ENCODE data around the gene FOXP3. TPM values are rescaled to one million over a fixed set of nuclear protein-coding genes. Genes with fewer than 3 reads are reported as not detected.

The FOXP3 gene
- total RNA-seq, 1 experiment from 2014 or later = not detected

DNA sequence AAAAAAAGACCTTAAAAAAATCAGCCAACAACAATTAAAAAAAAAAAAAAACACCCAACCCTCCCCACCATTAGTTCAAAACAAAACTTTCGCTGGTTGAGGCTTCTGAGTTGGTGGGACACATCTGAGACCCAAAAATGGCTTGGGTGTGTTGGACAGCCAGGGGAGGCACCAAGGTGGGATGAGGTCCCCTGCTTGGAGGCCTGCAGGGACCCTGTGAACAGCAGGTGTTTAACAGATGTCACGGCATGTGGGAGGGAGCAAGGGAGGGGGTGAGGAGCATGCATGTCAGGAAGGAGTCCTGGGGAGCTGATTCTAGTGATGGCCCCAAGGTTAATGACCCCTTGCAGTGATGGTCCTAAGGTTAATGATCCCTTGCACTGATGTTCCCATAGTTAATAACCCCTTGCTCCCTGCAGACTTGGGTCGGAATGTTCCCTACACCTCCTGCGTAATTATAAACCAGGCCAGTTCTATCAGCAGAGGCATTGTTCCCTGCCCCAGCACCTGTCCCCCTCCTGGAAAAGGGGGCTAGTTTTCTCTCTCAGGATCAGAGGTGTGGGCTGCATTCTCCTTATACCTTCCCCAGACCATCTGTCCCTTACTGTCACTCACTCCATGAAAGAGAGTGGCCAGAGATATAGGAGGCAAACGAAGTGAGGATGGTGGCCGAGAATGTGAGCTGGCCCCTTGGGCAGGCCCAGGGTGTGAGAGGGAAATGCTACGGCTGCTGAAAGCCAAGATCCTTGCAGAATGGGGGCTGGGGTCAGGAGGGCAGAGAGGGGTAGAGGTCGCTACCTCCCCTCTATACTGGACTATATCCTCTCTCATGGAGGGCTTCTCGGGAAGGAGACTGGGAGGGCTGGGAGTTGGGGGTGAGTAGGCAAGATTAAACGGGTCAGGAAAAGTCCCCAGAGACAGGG lies 2.3 kb upstream of the FOXP3 start:
- no peak for DNase-seq
- Histone ChIP-seq H3K36me3 (no peaks in the 10 kb centered on the region), H3K27me3 (no peaks in the 10 kb centered on the region), H3K27ac (no peak overlapping the region), H3K4me1 (no peaks in the 10 kb centered on the region), H3K4me3 (no peak overlapping the region), H3K9me3 (replicated peaks) (no peaks in the 10 kb centered on the region)

DNA sequence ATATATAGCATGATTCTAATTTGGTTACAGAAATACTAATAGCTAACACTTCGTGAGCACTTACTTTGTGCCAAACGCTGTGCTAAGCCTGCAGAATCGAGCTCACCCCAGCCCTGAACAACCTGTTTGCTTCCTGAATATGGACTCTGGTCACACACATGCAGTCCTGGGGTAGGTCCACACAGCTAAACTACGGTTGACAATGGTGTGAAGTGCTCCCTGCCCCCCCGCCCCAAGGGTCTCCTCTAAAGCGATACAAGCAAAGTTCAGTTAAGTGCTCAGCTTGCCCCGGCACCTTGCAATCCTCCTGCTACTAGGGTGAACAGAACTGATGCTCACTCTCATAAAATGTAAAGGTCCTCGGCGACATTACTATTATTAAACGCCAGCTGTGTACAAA lies 879 bp downstream of the FOXP3 start:
- Histone ChIP-seq H3K4me1 (no peaks in the 10 kb centered on the region), H3K9me3 (replicated peaks) (no peaks in the 10 kb centered on the region), H3K4me3 (no peak overlapping the region), H3K27ac (no peak overlapping the region), H3K36me3 (no peaks in the 10 kb centered on the region), H3K27me3 (no peaks in the 10 kb centered on the region)
- no peak for DNase-seq

DNA sequence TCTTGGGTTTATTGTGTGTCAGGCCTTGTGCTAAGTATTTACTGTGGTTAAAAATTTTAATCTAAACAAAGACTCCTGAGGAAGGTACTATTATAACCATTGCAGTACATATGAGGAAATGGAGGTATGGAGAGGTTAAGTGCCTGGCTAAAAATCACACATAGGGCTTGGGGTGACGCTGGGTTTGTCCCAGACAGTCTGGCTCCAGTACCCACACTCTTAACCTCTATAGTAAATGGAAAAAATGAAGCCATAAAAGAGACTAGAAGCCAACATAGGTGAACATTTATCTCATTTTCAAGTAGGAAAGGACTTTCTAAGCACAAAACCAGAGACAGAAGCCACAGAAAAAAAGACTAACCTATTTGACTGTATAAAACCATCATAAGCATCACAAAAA lies 1.9 kb downstream of the FOXP3 start:
- Histone ChIP-seq H3K27me3 (no peaks in the 10 kb centered on the region), H3K27ac (no peak overlapping the region), H3K4me3 (no peak overlapping the region), H3K36me3 (no peaks in the 10 kb centered on the region), H3K9me3 (replicated peaks) (no peaks in the 10 kb centered on the region), H3K4me1 (no peaks in the 10 kb centered on the region)
- no peak for DNase-seq

DNA sequence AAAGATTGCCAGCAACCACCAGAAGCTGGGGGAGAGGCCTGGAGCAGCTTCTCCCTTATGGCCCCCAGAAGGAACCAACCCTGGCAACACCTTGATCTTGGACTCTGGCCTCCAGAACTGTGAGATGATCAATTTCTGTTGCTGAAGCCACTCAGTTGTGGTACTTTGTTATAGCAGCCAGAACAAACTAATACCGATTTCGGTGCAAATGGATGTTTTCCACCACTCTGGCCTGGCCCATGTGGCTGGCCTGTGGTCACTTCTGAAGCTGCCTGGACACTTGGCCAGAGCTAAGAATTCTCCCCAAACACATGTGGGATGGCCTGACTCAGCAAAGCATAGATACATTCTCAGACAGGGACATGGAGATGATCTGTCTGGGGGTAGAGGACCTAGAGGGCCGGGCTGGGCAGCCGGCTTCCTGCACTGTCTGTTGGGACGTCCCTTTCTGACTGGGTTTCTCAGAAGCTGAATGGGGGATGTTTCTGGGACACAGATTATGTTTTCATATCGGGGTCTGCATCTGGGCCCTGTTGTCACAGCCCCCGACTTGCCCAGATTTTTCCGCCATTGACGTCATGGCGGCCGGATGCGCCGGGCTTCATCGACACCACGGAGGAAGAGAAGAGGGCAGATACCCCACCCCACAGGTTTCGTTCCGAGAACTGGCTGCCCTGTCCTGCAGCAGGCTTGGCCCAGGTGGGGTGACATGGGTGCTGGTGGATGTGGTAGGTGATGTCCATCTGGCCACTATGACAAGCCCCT lies 4.1 kb downstream of the FOXP3 start:
- H3K4me3 ChIP-seq = no peak overlapping the region
- H3K27me3 ChIP-seq = no peaks in the 10 kb centered on the region
- no peaks in the 10 kb centered on the region for H3K4me1 ChIP-seq
- no peak for DNase-seq
- H3K27ac ChIP-seq = no peak overlapping the region
- H3K36me3 ChIP-seq = no peaks in the 10 kb centered on the region
- H3K9me3 ChIP-seq (replicated peaks) = no peaks in the 10 kb centered on the region

DNA sequence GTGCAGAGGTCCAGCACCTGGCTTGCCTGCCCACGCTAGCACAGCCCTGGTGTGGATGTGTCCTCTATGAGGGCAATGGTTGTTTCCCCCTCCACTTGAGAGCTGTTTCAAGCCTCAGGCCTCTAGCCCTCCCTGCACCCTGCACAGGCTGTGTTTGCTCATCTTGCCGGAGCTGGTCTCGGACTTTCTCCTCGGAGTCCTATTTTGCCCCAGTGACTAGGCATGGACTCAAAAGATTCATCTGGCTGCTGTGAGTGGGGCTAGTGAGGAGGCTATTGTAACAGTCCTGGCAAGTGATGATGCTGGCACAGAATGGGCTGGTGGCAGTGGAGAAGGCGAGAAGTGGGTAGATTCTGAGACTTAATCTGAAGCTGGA lies 5.8 kb downstream of the FOXP3 start:
- DNase-seq = no peak
- H3K27ac ChIP-seq = no peak overlapping the region
- no peaks in the 10 kb centered on the region for H3K27me3 ChIP-seq
- H3K9me3 ChIP-seq (replicated peaks) = no peaks in the 10 kb centered on the region
- H3K4me1 ChIP-seq = no peaks in the 10 kb centered on the region
- H3K4me3 ChIP-seq = no peak overlapping the region
- no peaks in the 10 kb centered on the region for H3K36me3 ChIP-seq

DNA sequence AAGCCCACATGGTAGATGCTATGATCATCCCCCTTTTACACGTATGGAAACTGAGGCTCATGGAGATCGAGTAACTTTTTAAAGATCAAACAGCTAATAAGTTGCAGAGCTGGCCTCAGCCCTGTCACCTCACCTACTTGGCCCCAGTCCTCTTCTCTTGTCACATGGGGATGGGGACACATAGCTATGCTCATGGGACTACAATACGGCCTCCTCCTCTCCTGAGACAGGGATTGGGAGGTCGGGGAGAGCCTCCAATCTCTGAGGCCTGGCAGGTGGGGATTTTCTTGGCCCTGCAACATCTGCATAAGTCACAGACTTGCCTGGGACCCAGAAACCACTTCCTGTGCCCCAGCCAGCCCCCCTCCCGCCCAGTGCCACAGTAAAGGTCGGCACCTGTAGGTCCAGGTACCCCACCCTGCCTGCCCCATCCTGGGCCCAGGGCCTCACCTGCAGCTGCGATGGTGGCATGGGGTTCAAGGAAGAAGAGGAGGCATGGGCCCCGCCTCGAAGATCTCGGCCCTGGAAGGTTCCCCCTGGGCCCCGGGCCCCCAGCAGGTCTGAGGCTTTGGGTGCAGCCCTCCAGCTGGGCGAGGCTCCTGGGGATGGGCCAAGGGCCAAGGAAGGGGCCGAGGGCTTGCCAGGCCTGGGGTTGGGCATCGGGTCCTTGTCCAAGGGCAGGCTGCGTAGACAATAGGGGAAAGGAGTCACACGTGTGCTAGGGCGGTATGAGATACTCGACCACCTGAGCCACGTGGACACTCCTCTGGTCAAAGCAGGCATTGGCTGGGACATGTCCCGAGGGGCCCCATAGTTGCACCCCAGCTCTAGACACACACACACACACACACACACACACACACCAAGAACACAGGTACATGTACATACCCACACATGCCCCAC lies 6.4 kb downstream of the FOXP3 start:
- H3K9me3 ChIP-seq (replicated peaks) = no peaks in the 10 kb centered on the region
- no peaks in the 10 kb centered on the region for H3K4me1 ChIP-seq
- no peaks in the 10 kb centered on the region for H3K36me3 ChIP-seq
- no peaks in the 10 kb centered on the region for H3K27me3 ChIP-seq
- no peak overlapping the region for H3K27ac ChIP-seq
- no peak for DNase-seq
- no peak overlapping the region for H3K4me3 ChIP-seq

DNA sequence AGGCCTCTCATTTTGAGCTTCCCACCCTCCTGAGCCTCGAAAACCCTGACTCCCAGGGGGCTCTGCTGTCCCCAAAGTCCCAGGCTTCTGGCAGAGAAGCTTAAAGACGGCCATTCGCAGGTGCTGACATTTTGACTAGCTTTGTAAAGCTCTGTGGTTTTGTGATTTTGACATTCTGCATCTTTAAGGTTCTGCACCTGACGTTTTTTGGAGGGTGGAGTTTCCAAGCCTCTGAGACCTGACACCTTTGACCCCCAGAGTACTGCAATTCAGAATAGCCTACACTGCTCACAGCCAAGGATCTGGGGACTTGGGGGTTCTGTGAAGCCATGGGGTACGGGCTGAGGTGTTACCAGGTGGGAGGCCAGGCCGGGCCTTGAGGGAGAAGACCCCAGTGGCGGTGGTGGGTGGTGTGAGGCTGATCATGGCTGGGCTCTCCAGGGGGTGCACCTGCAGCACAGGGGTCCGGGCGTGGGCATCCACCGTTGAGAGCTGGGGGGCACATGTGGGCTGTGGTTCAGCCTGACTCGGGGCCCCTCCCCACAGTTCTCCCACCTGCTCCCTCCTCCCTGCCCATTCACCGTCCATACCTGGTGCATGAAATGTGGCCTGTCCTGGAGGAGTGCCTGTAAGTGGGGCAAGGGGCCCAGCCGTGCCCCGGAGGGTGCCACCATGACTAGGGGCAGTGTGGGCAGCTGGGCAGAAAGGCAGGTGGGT lies 7.3 kb downstream of the FOXP3 start:
- no peaks in the 10 kb centered on the region for H3K27me3 ChIP-seq
- no peak overlapping the region for H3K4me3 ChIP-seq
- no peaks in the 10 kb centered on the region for H3K9me3 ChIP-seq (replicated peaks)
- no peaks in the 10 kb centered on the region for H3K36me3 ChIP-seq
- H3K27ac ChIP-seq = no peak overlapping the region
- H3K4me1 ChIP-seq = no peaks in the 10 kb centered on the region
- no peak for DNase-seq

DNA sequence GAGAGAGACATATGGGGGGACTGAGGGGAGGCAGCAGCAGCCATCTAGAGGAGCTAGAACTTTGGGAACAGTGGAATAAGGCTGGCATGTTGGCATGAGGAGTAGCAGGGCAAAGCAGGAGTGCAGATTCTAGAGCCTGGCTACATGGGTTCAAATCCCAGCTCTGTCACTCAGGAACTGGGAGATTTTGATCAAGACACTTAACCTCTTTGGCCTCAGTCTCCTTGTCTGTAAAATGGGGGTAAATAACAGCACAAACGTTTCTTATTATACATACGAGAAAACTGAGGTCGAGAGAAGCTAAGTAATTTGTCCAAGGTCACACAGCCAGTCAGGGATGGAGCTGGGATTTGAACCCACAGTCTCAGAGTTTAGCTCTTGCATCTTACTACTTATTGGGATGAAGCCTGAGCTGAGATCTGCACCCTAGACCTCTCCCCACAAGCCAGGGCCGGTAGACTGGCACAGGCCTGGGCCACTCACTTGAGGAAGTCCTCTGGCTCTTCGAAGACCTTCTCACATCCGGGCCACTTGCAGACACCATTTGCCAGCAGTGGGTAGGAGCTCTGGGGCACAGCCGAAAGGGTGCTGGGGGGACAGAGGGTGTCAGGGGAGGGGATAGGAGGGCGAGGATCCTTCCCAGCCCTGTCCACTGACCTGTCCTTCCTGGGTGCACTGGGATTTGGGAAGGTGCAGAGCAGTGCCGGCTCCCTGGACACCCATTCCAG lies 8.1 kb downstream of the FOXP3 start:
- Histone ChIP-seq H3K9me3 (replicated peaks) (no peaks in the 10 kb centered on the region), H3K36me3 (no peaks in the 10 kb centered on the region), H3K4me1 (no peaks in the 10 kb centered on the region), H3K27ac (no peak overlapping the region), H3K27me3 (no peaks in the 10 kb centered on the region), H3K4me3 (no peak overlapping the region)
- no peak for DNase-seq

DNA sequence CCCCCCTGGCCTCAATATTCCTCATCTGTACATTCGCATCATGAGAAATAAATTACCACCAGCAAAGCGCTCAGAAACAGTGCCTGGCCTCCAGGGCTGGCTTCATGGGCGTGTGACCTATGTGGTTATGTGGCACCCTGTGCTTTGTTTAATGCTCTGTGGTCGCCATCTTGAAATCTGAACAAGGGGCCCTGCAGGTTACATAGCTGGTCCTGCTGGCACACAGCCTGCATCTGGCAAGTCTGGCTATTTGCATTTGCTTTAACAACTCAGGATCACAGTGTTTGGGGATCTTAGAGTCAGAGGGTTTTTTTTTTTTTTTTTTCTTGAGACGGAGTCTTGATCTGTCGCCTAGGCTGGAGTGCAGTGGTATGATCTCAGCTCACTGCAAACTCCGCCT lies 9.9 kb downstream of the FOXP3 start:
- Histone ChIP-seq H3K4me1 (no peaks in the 10 kb centered on the region), H3K36me3 (no peaks in the 10 kb centered on the region), H3K27me3 (no peaks in the 10 kb centered on the region), H3K9me3 (replicated peaks) (no peaks in the 10 kb centered on the region), H3K27ac (no peak overlapping the region), H3K4me3 (no peak overlapping the region)
- no peak for DNase-seq

DNA sequence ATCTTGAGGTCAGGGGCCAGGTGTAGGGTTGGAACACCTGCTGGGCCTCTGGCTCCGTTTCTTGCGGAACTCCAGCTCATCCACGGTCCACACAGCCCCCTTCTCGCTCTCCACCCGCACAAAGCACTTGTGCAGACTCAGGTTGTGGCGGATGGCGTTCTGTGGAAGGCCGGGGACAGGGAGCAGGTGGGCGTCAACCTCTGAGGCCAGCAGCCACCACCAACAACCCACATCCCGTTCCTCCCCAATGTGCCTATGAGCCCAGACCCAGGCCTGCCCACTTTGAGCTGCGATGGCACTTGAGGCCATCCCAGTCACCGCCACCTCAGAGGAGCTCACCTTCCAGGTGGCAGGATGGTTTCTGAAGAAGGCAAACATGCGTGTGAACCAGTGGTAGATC lies 13.2 kb downstream of the FOXP3 start:
- DNase-seq = no peak
- H3K27ac ChIP-seq = no peak overlapping the region
- no peaks in the 10 kb centered on the region for H3K27me3 ChIP-seq
- H3K9me3 ChIP-seq (replicated peaks) = no peaks in the 10 kb centered on the region
- H3K4me1 ChIP-seq = no peaks in the 10 kb centered on the region
- H3K4me3 ChIP-seq = no peak overlapping the region
- no peaks in the 10 kb centered on the region for H3K36me3 ChIP-seq

DNA sequence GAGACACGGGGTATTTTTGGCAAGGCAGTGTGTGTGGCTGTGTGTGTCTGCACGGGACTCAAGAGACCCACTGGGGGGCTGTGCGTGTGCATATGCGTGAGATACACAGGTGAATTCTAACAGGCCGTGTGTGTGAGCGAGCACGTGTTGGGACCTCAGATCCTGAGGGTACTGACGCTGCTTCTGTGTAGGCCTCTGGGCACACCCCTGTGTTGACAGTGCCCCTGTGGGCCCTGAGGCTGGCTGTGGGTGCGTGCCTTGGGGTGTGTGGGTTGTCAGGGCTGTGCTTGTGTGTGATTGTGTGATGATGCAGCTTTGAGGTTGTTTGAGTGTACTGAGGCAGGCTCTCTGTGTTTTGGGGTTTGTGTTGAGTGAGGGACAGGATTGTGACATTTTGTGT lies 13.9 kb downstream of the FOXP3 start:
- H3K27me3 ChIP-seq = no peaks in the 10 kb centered on the region
- H3K27ac ChIP-seq = no peak overlapping the region
- no peaks in the 10 kb centered on the region for H3K36me3 ChIP-seq
- no peak for DNase-seq
- H3K9me3 ChIP-seq (replicated peaks) = no peaks in the 10 kb centered on the region
- no peaks in the 10 kb centered on the region for H3K4me1 ChIP-seq
- no peak overlapping the region for H3K4me3 ChIP-seq

DNA sequence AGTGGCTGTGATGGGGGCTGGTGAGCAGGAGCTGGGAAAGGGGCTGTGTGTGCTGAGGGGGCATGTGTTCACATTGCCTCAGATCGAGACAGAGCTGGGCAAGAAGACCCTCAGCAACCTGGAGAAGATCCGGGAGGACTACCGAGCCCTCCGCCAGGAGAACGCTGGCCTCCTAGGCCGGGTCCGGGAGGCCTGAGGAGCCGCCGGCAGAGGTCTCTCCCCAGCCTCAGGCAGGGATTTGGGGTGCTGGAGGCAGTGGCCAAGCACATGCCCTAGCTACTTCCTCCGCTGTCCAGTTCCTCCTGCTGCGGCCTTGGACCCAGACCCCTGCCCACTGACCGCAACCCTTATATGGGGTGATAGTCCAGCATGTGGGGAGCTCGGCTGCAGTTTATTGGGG lies 14.4 kb downstream of the FOXP3 start:
- no peak for DNase-seq
- no peak overlapping the region for H3K4me3 ChIP-seq
- H3K27ac ChIP-seq = no peak overlapping the region
- no peaks in the 10 kb centered on the region for H3K9me3 ChIP-seq (replicated peaks)
- H3K4me1 ChIP-seq = no peaks in the 10 kb centered on the region
- no peaks in the 10 kb centered on the region for H3K36me3 ChIP-seq
- no peaks in the 10 kb centered on the region for H3K27me3 ChIP-seq

DNA sequence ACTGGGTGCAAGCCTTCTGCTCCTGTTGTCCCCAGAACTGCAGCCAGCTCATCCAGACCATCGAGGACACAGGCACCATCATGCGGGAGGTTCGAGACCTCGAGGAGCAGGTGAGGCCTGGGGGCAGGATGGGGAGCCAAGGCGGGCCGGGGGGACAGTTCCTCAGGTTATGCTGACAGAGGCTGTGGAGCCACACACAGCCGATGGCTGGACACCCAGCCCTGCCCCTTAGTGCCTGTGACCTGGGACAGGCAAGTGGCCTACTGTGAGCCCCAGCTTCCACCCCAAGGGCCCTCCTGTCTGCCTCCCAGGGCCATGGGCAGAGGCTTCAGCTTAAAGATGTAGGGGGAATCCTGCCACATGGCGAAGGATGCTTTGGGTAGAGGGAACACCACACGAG lies 14.9 kb downstream of the FOXP3 start:
- Histone ChIP-seq H3K4me1 (no peaks in the 10 kb centered on the region), H3K36me3 (no peaks in the 10 kb centered on the region), H3K9me3 (replicated peaks) (no peaks in the 10 kb centered on the region), H3K27me3 (no peaks in the 10 kb centered on the region), H3K27ac (no peak overlapping the region), H3K4me3 (no peak overlapping the region)
- DNase-seq = no peak

DNA sequence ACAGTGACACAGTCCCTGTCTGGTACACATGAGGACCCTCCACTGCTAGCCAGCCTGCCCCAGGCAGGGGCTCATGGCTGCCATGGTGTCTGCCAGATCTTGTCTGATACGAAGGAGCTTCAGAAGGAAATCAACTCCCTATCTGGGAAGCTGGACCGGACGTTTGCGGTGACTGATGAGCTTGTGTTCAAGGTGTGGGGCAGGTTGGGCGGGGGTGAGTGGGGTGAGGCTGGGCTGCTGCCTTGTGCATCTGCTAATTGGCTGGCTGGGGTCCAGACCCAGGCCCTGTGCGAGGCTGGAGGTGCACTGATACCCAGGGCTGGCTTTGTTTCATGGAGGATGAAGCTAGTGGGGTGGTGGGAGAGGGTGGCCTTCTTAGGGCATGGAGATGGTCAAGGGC lies 15.4 kb downstream of the FOXP3 start:
- Histone ChIP-seq H3K27me3 (no peaks in the 10 kb centered on the region), H3K9me3 (replicated peaks) (no peaks in the 10 kb centered on the region), H3K4me1 (no peaks in the 10 kb centered on the region), H3K36me3 (no peaks in the 10 kb centered on the region), H3K4me3 (no peak overlapping the region), H3K27ac (no peak overlapping the region)
- no peak for DNase-seq

All from SJCRH30 (cell line).